Fibroblast of lung (primary cell): Measurements from ENCODE around the gene EOLA2. TPM values are rescaled to one million over a fixed set of nuclear protein-coding genes. Genes with fewer than 3 reads are reported as not detected.
A peak's percentile ranks its signal among the peaks of the same experiment; 100 is the strongest.
"Not testable (repeated sequence)": the region's sequence is repeated elsewhere in the genome, so short reads cannot be mapped to it uniquely, and the experiment has no call there.

ENCODE experiments used
- DNase-seq, 2 donors: peaks; one replicate each; pipeline versions ENCODE4 v3.0.0 to v3.0.0-alpha.2; 2010; ENCODE audit warnings: low read depth in 2 of 2
- H2AFZ ChIP-seq: 2 replicates; pipeline ENCODE4 v1.5.1; 2012; ENCODE audit warnings: low read length, control low read depth, inconsistent platforms
- H3K27ac ChIP-seq: 2 replicates; pipeline ENCODE4 v1.5.1; 2011; ENCODE audit warnings: low read length, control low read depth; ENCODE audit not compliant: insufficient read depth
- H3K27me3 ChIP-seq: 2 replicates; pipeline ENCODE4 v1.5.1; 2011; ENCODE audit warnings: mild to moderate bottlenecking, low read length; ENCODE audit not compliant: control insufficient read depth, insufficient read depth
- H3K36me3 ChIP-seq: 2 replicates; pipeline ENCODE4 v1.5.1; 2011; ENCODE audit warnings: low read length; ENCODE audit not compliant: control insufficient read depth, insufficient read depth
- H3K4me1 ChIP-seq: 2 replicates; pipeline ENCODE4 v1.5.1; 2011; ENCODE audit warnings: low read length; ENCODE audit not compliant: control insufficient read depth, insufficient read depth; ENCODE audit errors: extremely low read depth
- H3K4me2 ChIP-seq: 2 replicates; pipeline ENCODE4 v1.5.1; 2011; ENCODE audit warnings: low read length, control low read depth; ENCODE audit not compliant: insufficient read depth; ENCODE audit errors: extremely low read depth
- H3K4me3 ChIP-seq, 4 experiments: fragments of 200-600 bp in 1 of 4; sonication (generic) in 1 of 4; replicated peaks in 1 of 4; 2 replicates each; pipeline ENCODE4 v1.5.1; 2011 to 2016; ENCODE audit warnings: low read length in 4 of 4, low read depth in 3 of 4, mild to moderate bottlenecking in 3 of 4, control low read depth in 2 of 4, inconsistent platforms in 1 of 4, mixed read lengths in 1 of 4; ENCODE audit not compliant: insufficient read depth in 1 of 4; ENCODE audit errors: control extremely low read depth in 1 of 4
- H3K79me2 ChIP-seq: 2 replicates; pipeline ENCODE4 v1.5.1; 2012; ENCODE audit warnings: mild to moderate bottlenecking, low read length, inconsistent platforms; ENCODE audit not compliant: control insufficient read depth, insufficient read depth
- H3K9ac ChIP-seq: 2 replicates; pipeline ENCODE4 v1.5.1; 2011; ENCODE audit warnings: mild to moderate bottlenecking, low read length, control low read depth; ENCODE audit not compliant: insufficient read depth
- H3K9me3 ChIP-seq: 2 replicates; pipeline ENCODE4 v1.5.1; 2012; ENCODE audit warnings: low read depth, low read length; ENCODE audit not compliant: control insufficient read depth, insufficient read depth
- H4K20me1 ChIP-seq: 2 replicates; pipeline ENCODE4 v1.5.1; 2011; ENCODE audit warnings: low read length; ENCODE audit not compliant: control insufficient read depth, insufficient read depth; ENCODE audit errors: extremely low read depth
- EZH2 ChIP-seq: IDR thresholded peaks from 2 replicates; pipeline ENCODE4 v1.5.1; 2012; ENCODE audit warnings: low read length, control low read depth, mild to moderate bottlenecking; ENCODE audit errors: missing control alignments
- polyA plus RNA-seq, 2 donors: library from polyadenylated mRNA; depleted of rRNA in 1 of 2; stranded (reverse) in 1 of 2; unstranded in 1 of 2; fragments of >200 nt; gene quantifications; 2 replicates each; pipeline ENCODE4 v1.2.1, GENCODE V29; 2011 to 2012; ENCODE audit warnings: missing spikeins in 1 of 2
- total RNA-seq: library from RNA; depleted of rRNA; stranded (reverse); fragments of >200 nt; gene quantifications from 2 replicates; pipeline ENCODE4 v1.2.1, GENCODE V29; 2014
- TF ChIP-seq, protein P1 (sequence below), 2 donors: IDR thresholded peaks in 1 of 2; conservative IDR thresholded peaks in 1 of 2; 1 replicate in 1 of 2; 2 replicates in 1 of 2; pipeline ENCODE4 v1.5.1; 2011 to 2012; ENCODE audit warnings: low read length in 2 of 2, control low read depth in 1 of 2, inconsistent platforms in 1 of 2, low read depth in 1 of 2, mild to moderate bottlenecking in 1 of 2

EOLA2 gene
- total and polyA plus RNA-seq, 2 donors (not counting 1 experiment from before 2014, with no cell fraction given): 17.2 to 31.6 TPM

DNA sequence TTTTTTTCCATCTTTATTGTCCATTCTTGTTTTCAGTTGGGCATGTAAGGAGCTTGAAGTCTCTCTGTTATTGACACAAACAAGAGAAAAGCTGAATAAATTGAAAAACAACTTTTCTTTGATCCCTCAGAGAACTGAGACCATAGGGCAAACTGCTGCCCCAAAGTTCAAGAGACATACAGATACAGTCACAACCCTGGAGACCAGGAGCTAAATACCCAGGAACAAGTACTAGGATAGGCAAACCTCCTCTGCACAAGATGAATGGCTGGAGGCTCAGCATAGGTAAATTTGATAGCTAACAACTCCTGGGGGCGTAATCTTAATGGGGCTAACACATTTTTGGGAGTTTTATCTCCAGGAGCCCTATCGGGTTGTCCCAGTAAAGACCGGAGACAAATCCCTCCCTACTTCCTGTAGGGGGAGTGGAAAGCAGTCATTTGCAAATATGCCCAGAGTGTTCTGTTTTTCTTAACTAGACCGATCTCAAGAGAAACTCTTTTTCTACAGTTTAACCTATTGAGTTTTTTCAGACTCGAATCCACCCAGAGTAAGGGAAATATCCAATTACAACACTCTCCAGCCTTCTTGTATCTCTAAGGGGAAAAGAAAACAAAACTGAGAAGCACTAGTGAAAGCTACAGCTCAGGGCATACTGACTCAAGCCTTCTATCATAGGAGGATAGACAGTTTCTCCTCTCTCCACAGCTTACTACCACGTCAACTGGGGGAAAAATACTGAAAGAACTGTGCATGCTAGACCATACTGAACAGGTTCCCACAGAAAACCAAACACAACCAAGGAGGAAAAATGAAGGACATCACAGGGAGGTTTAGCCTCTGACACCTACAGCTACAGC, 34.2 kb downstream of the EOLA2 start:
- Histone ChIP-seq H3K4me3 (peak overlapping the region in 2 of 4 experiments; percentile 35 to 38), H3K36me3 (no peaks in the 10 kb centered on the region)

DNA sequence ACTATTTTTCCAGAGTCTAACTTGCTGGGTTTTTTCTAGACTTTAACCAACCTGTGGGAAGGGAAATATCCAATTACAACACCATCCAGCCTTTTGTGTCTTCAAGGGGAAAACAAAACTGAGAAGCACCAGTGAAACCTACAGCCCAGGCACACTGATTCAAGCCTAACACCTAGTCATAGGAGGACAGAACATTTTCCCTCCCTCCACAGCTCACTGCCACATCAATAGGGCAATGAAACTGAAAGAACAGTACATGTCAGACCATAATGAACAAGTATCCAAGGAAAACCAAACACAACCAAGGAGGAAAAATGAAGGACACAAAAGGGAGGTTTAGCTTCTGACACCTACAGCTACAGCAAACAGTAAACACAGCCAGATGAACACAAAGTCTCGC, 39.7 kb downstream of the EOLA2 start:
- Histone ChIP-seq H4K20me1 (no peaks in the 10 kb centered on the region), H3K4me2 (no peak overlapping the region), H3K9ac (no peak overlapping the region), H3K36me3 (no peaks in the 10 kb centered on the region), H3K79me2 (no peaks in the 10 kb centered on the region), H3K27me3 (no peaks in the 10 kb centered on the region), H3K4me3 (no peak overlapping the region), H2AFZ (no peak overlapping the region), H3K27ac (no peak overlapping the region), H3K4me1 (no peaks in the 10 kb centered on the region), H3K9me3 (no peaks in the 10 kb centered on the region)
- TF ChIP-seq, protein P1, sequence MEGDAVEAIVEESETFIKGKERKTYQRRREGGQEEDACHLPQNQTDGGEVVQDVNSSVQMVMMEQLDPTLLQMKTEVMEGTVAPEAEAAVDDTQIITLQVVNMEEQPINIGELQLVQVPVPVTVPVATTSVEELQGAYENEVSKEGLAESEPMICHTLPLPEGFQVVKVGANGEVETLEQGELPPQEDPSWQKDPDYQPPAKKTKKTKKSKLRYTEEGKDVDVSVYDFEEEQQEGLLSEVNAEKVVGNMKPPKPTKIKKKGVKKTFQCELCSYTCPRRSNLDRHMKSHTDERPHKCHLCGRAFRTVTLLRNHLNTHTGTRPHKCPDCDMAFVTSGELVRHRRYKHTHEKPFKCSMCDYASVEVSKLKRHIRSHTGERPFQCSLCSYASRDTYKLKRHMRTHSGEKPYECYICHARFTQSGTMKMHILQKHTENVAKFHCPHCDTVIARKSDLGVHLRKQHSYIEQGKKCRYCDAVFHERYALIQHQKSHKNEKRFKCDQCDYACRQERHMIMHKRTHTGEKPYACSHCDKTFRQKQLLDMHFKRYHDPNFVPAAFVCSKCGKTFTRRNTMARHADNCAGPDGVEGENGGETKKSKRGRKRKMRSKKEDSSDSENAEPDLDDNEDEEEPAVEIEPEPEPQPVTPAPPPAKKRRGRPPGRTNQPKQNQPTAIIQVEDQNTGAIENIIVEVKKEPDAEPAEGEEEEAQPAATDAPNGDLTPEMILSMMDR (conservative IDR thresholded peaks at IDR 0.05 in 1 of 2, IDR thresholded peaks at IDR 0.05 in 1 of 2; ENCODE audit: low read depth in 1 of 2, low read length in 2 of 2): no peak
- no peak for TF ChIP-seq EZH2
- DNase-seq: no peak

More for the DNA sequence above, 34.2 kb downstream of the EOLA2 start:
- TF ChIP-seq, protein P1 (conservative IDR thresholded peaks at IDR 0.05 in 1 of 2, IDR thresholded peaks at IDR 0.05 in 1 of 2; ENCODE audit: low read depth in 1 of 2, low read length in 2 of 2): peak in 1 of 2 donors; percentile 30
- TF ChIP-seq EZH2: no peak
- Histone ChIP-seq H3K27me3 (no peaks in the 10 kb centered on the region), H3K27ac (no peak overlapping the region), H3K79me2 (no peaks in the 10 kb centered on the region), H3K9me3 (no peaks in the 10 kb centered on the region), H4K20me1 (no peaks in the 10 kb centered on the region), H3K9ac (no peak overlapping the region), H3K4me2 (no peak overlapping the region), H2AFZ (peak overlapping the region; percentile 57), H3K4me1 (no peaks in the 10 kb centered on the region)
- peak; percentile 1 to 9 for DNase-seq

DNA sequence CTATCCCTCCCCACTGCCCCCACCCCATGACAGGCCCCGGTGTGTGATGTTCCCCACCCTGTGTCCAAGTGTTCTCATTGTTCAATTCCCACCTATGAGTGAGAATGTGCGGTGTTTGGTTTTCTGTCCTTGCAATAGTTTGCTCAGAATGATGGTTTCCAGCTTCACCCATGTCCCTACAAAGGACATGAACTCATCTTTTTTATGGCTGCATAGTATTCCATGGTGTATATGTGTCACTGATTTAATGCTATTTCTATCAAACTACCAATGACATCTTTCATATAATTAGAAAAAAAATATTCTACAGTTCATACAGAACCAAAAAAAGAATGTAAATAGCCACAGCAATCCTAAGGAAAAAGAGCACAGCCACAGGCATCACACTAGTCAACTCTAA, 47.5 kb downstream of the EOLA2 start:
- H3K27me3 ChIP-seq, DNase-seq, H3K27ac ChIP-seq, H3K9me3 ChIP-seq, H2AFZ ChIP-seq, H3K36me3 ChIP-seq, H4K20me1 ChIP-seq, H3K79me2 ChIP-seq, H3K4me1 ChIP-seq, H3K4me2 ChIP-seq, H3K4me3 ChIP-seq, H3K9ac ChIP-seq: not testable (repeated sequence)

Other genes with a start within 250 kb of the EOLA2 start
- not detected in 2 replicates for gene MAGEA11, start 226.4 kb downstream of the EOLA2 start, total RNA-seq
- not detected in 2 replicates for gene MAGEA11, start 226.4 kb downstream of the EOLA2 start, polyA plus RNA-seq
- gene HSFX1, start 164.4 kb downstream of the EOLA2 start, total RNA-seq: 0.51 and 0.66 TPM in 2 replicates
- gene HSFX1, start 164.4 kb downstream of the EOLA2 start, polyA plus RNA-seq: 0.15 and 0.27 TPM in 2 replicates
- gene MAGEA9, start 156.6 kb downstream of the EOLA2 start, total RNA-seq: not detected in 2 replicates
- gene MAGEA9, start 156.6 kb downstream of the EOLA2 start, polyA plus RNA-seq: not detected in 2 replicates
- gene MAGEA8, start 57.3 kb downstream of the EOLA2 start, total RNA-seq: not detected in 2 replicates
- gene MAGEA8, start 57.3 kb downstream of the EOLA2 start, polyA plus RNA-seq: not detected in 2 replicates
- gene HSFX4, start 8.9 kb downstream of the EOLA2 start, total RNA-seq: not detected in 2 replicates
- gene HSFX4, start 8.9 kb downstream of the EOLA2 start, polyA plus RNA-seq: not detected in 2 replicates